MM.1S (cell line): ENCODE results near the gene DIRAS1.

Experiments
- DNase-seq: peaks from one replicate; pipeline ENCODE4 v3.0.0-alpha.2; 2015
- H2AFZ ChIP-seq: fragments of 300-600 bp; sonication (generic); 2 replicates; pipeline ENCODE4 v1.6.0; 2016; ENCODE audit warnings: antibody characterized with exemption, low read length
- H3F3A ChIP-seq: fragments of 300-600 bp; sonication (generic); 2 replicates; pipeline ENCODE4 v1.6.1; 2016; ENCODE audit warnings: mild to moderate bottlenecking, antibody characterized with exemption, low read length, moderate library complexity, mixed read lengths; ENCODE audit not compliant: insufficient read depth
- H3K27ac ChIP-seq: fragments of 300-600 bp; sonication (generic); 2 replicates; pipeline ENCODE4 v1.5.1; 2016; ENCODE audit warnings: mild to moderate bottlenecking, low read length
- H3K27me3 ChIP-seq: fragments of 300-600 bp; sonication (generic); replicated peaks from 2 replicates; pipeline ENCODE4 v1.6.0; 2016; ENCODE audit warnings: low read length; ENCODE audit not compliant: insufficient read depth
- H3K36me3 ChIP-seq: fragments of 300-600 bp; sonication (generic); replicated peaks from 2 replicates; pipeline ENCODE4 v1.6.1; 2016; ENCODE audit warnings: mild to moderate bottlenecking, low read length, mixed read lengths; ENCODE audit not compliant: insufficient read depth
- H3K4me1 ChIP-seq: fragments of 300-600 bp; sonication (generic); 2 replicates; pipeline ENCODE4 v1.6.1; 2016; ENCODE audit warnings: low read length, mixed read lengths
- H3K4me2 ChIP-seq: fragments of 300-600 bp; sonication (generic); 2 replicates; pipeline ENCODE4 v1.6.0; 2016; ENCODE audit warnings: low read depth, low read length
- H3K4me3 ChIP-seq: fragments of 300-600 bp; sonication (generic); 2 replicates; pipeline ENCODE4 v1.5.1; 2016; ENCODE audit warnings: low read length, mixed read lengths
- H3K79me2 ChIP-seq: fragments of 300-600 bp; sonication (generic); 2 replicates; pipeline ENCODE4 v1.6.1; 2016; ENCODE audit warnings: mixed run types, low read length, mixed read lengths
- H3K9ac ChIP-seq: fragments of 300-600 bp; sonication (generic); 2 replicates; pipeline ENCODE4 v1.6.1; 2016; ENCODE audit warnings: low read length, mixed read lengths
- H3K9me2 ChIP-seq: fragments of 300-600 bp; sonication (generic); replicated peaks from 2 replicates; pipeline ENCODE4 v1.6.1; 2016; ENCODE audit warnings: mild to moderate bottlenecking, low read length, mixed read lengths; ENCODE audit not compliant: insufficient read depth
- H3K9me3 ChIP-seq: fragments of 300-600 bp; sonication (generic); replicated peaks from 2 replicates; pipeline ENCODE4 v1.6.1; 2016; ENCODE audit warnings: mild to moderate bottlenecking, low read length, mixed read lengths; ENCODE audit not compliant: insufficient read depth
- H4K20me1 ChIP-seq: fragments of 300-600 bp; sonication (generic); 2 replicates; pipeline ENCODE4 v1.6.1; 2016; ENCODE audit warnings: mild to moderate bottlenecking, low read length, moderate library complexity, mixed read lengths; ENCODE audit not compliant: insufficient read depth
- CTCF ChIP-seq: fragments of 300-600 bp; sonication (generic); IDR thresholded peaks from 2 replicates; pipeline ENCODE4 v1.5.1; 2016; ENCODE audit warnings: antibody characterized with exemption, low read length, mixed read lengths
- EZH2 ChIP-seq: fragments of 300-600 bp; sonication (generic); optimal IDR thresholded peaks from 2 replicates; pipeline ENCODE3; 2017; ENCODE audit warnings: low read depth, mild to moderate bottlenecking, antibody characterized with exemption, low read length, mixed read lengths
- EZH2phosphoT487 ChIP-seq: fragments of 300-600 bp; sonication (generic); IDR thresholded peaks from 2 replicates; pipeline ENCODE4 v1.6.1; 2018; ENCODE audit warnings: antibody characterized with exemption, low read length

Gene DIRAS1

GRCh38 chr19:2721570-2722540 lies 683 bp upstream of the DIRAS1 start:
- H2AFZ ChIP-seq = no peak overlapping the region
- H3F3A ChIP-seq = 0 out of 2 replicates have a peak, but pooled peaks cover 4% of the 10 kb centered on the region
- no peak for TF ChIP-seq CTCF
- no peak overlapping the region for H3K9ac ChIP-seq
- H3K4me2 ChIP-seq = no peak overlapping the region; the same call in 1 of the 2 replicates
- H3K4me3 ChIP-seq = no peak overlapping the region
- H3K27me3 ChIP-seq = peaks cover 80% of the 10 kb centered on the region
- H3K27ac ChIP-seq = no peak overlapping the region
- H4K20me1 ChIP-seq = no peaks in the 10 kb centered on the region
- H3K9me3 ChIP-seq = no peaks in the 10 kb centered on the region
- no peaks in the 10 kb centered on the region for H3K9me2 ChIP-seq
- H3K79me2 ChIP-seq = no peaks in the 10 kb centered on the region
- no peak for DNase-seq
- H3K36me3 ChIP-seq = no peaks in the 10 kb centered on the region
- H3K4me1 ChIP-seq = no peaks in the 10 kb centered on the region

GRCh38 chr19:2719920-2720776 lies 1.0 kb downstream of the DIRAS1 start:
- Histone ChIP-seq H3K9me2 (no peaks in the 10 kb centered on the region), H3K4me3 (no peak overlapping the region), H3K4me1 (no peaks in the 10 kb centered on the region), H3K9me3 (no peaks in the 10 kb centered on the region), H3F3A (0 out of 2 replicates have a peak, but pooled peaks cover 4% of the 10 kb centered on the region), H3K9ac (no peak overlapping the region), H3K4me2 (no peak overlapping the region), H2AFZ (no peak overlapping the region), H3K36me3 (no peaks in the 10 kb centered on the region), H3K27me3 (peaks cover 76% of the 10 kb centered on the region), H3K79me2 (no peaks in the 10 kb centered on the region), H4K20me1 (no peaks in the 10 kb centered on the region), H3K27ac (no peak overlapping the region)
- no peak for DNase-seq
- TF ChIP-seq EZH2phosphoT487 (no peak), EZH2 (no peak), CTCF (no peak)

GRCh38 chr19:2719232-2719735 lies 1.9 kb downstream of the DIRAS1 start:
- no peaks in the 10 kb centered on the region for H3K9me2 ChIP-seq

More at GRCh38 chr19:2719232-2719735, 1.9 kb downstream of the DIRAS1 start:
- Histone ChIP-seq H3K79me2 (no peaks in the 10 kb centered on the region), H3K4me1 (no peaks in the 10 kb centered on the region), H3K27me3 (peaks cover 74% of the 10 kb centered on the region), H4K20me1 (no peaks in the 10 kb centered on the region), H3K9ac (no peak overlapping the region), H3K9me3 (no peaks in the 10 kb centered on the region), H2AFZ (no peak overlapping the region), H3K27ac (no peak overlapping the region), H3F3A (0 out of 2 replicates have a peak, but pooled peaks cover 4% of the 10 kb centered on the region), H3K36me3 (no peaks in the 10 kb centered on the region), H3K4me2 (no peak overlapping the region), H3K4me3 (no peak overlapping the region)
- DNase-seq = no peak
- TF ChIP-seq EZH2phosphoT487 (no peak), EZH2 (no peak), CTCF (no peak)
